Measurements from ENCODE around the gene RERE. TPM values are rescaled to one million over a fixed set of nuclear protein-coding genes. Genes with fewer than 3 reads are reported as not detected.

RERE gene
- total RNA-seq, 1 donor from 2014 or later = 88.5 TPM

DNA sequence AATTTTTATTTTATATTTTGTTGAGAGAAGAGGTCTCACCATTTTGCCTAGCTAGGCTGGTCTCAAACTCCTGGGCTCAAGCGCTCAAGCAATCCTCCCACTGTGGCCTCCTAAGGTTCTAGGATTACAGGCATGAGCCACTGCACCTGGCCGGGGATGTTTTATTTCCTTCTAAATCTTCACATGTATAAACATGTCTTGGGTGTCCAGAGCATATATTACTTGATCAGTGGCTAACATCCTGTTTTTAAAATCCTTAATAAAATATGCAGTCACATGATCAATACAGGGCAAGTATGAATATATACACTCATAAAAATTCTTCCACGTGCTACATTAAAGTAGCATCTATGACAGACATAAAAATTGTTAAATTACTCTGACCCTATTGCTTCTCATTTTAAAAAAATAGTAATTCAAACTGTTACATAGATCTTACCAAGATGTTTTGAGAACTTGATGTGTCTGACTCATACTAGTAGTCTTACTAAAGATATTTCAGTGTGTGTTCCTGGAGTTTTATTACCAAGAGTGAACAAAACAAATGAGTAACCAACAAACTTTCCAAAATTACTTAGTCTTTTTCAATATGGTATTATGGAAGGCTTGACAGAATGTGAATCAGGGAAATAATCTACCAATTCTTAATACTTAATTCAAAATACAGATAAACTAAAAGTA, 277.0 kb downstream of the RERE start:
- DNase-seq (no peak), ATAC-seq (no peak)
- no peaks in the 10 kb centered on the region for H3K27me3 ChIP-seq (ENCODE audit: low read depth)
- peaks cover 18% of the 10 kb centered on the region for H3K4me1 ChIP-seq
- peaks cover 16% of the 10 kb centered on the region for H3K36me3 ChIP-seq
- H3K9me3 ChIP-seq = no peaks in the 10 kb centered on the region
- intact Hi-C loops (cut with DNase I) = no loop called here
- TF ChIP-seq, protein P1, sequence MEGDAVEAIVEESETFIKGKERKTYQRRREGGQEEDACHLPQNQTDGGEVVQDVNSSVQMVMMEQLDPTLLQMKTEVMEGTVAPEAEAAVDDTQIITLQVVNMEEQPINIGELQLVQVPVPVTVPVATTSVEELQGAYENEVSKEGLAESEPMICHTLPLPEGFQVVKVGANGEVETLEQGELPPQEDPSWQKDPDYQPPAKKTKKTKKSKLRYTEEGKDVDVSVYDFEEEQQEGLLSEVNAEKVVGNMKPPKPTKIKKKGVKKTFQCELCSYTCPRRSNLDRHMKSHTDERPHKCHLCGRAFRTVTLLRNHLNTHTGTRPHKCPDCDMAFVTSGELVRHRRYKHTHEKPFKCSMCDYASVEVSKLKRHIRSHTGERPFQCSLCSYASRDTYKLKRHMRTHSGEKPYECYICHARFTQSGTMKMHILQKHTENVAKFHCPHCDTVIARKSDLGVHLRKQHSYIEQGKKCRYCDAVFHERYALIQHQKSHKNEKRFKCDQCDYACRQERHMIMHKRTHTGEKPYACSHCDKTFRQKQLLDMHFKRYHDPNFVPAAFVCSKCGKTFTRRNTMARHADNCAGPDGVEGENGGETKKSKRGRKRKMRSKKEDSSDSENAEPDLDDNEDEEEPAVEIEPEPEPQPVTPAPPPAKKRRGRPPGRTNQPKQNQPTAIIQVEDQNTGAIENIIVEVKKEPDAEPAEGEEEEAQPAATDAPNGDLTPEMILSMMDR (IDR thresholded peaks at IDR 0.05) = no peak
- no peak overlapping the region for H3K4me3 ChIP-seq
- no peak overlapping the region for H3K27ac ChIP-seq

DNA sequence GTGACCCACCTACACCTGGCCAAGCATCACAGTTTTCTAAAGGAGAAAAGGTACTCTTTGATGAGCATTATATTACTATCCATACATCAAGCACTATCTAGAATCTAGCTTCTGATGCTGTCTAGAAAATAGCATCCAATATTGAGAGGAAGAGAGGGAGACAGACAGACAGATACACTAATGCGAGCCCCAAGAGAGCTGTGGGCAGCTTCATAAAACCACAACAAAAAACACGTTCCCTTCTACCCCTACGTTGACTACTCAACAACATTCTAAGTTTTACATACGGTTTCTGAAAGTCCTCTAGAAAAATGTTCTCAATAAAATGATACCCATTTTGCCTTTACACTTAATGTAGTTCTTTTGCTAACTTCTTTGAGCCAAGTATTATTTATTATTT, 277.8 kb downstream of the RERE start:
- no peak for ATAC-seq
- H3K27me3 ChIP-seq (ENCODE audit: low read depth) = no peaks in the 10 kb centered on the region
- no peaks in the 10 kb centered on the region for H3K9me3 ChIP-seq
- H3K36me3 ChIP-seq = peaks cover 16% of the 10 kb centered on the region
- intact Hi-C loops (cut with DNase I) = no loop called here
- TF ChIP-seq, protein P1 (IDR thresholded peaks at IDR 0.05) = no peak
- H3K4me3 ChIP-seq = no peak overlapping the region
- peaks cover 18% of the 10 kb centered on the region for H3K4me1 ChIP-seq
- no peak overlapping the region for H3K27ac ChIP-seq
- DNase-seq = no peak

DNA sequence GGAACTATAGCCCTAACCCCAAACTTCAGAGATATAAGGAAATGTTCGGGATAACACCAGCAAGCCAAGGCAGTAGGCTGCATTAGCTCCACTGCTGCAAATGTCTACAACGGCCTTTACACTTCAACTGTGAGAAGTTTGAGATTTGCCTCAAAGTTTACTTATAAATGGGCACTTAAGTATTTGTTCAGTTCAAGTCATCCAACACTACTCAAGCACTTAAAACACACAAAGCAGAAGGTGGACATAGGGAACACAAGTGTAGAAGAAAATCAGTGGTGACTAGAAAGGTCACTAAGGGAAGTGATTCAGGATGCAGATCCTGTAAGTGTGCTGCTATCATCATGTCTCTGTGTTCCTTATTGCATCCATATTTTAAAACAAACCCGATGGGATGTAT, 278.9 kb downstream of the RERE start:
- intact Hi-C loops (cut with DNase I) = no loop called here
- TF ChIP-seq, protein P1 (IDR thresholded peaks at IDR 0.05) = no peak
- no peak for DNase-seq
- no peaks in the 10 kb centered on the region for H3K27me3 ChIP-seq (ENCODE audit: low read depth)
- no peak overlapping the region for H3K27ac ChIP-seq
- peaks cover 18% of the 10 kb centered on the region for H3K4me1 ChIP-seq
- peak; percentile 75 to 93 for ATAC-seq
- no peak overlapping the region for H3K4me3 ChIP-seq
- H3K9me3 ChIP-seq = no peaks in the 10 kb centered on the region
- peaks cover 16% of the 10 kb centered on the region for H3K36me3 ChIP-seq

DNA sequence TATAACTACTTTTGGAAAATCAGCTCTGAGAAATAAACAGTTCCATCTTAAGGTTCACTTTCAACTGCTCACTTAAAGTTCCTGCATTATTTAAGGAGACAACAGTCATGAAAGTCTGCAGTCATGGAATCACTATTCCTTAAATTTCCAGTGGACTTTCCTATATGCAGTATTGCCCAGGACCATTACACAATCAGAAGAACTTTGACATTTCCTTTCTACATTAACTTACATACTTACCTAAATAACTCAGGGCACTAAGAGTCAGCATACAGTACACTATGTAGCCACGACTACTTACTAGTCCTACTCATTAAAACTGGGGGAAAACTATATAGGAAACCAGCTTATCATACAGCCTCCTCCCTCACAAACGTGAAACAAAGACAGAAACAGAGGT, 279.4 kb downstream of the RERE start:
- Histone ChIP-seq H3K9me3 (no peaks in the 10 kb centered on the region), H3K27me3 (ENCODE audit: low read depth) (no peaks in the 10 kb centered on the region), H3K4me3 (no peak overlapping the region), H3K4me1 (peaks cover 18% of the 10 kb centered on the region), H3K27ac (no peak overlapping the region), H3K36me3 (peaks cover 16% of the 10 kb centered on the region)
- ATAC-seq (no peak), DNase-seq (no peak)
- intact Hi-C loops (cut with DNase I) = no loop called here
- TF ChIP-seq, protein P1 (IDR thresholded peaks at IDR 0.05) = no peak

DNA sequence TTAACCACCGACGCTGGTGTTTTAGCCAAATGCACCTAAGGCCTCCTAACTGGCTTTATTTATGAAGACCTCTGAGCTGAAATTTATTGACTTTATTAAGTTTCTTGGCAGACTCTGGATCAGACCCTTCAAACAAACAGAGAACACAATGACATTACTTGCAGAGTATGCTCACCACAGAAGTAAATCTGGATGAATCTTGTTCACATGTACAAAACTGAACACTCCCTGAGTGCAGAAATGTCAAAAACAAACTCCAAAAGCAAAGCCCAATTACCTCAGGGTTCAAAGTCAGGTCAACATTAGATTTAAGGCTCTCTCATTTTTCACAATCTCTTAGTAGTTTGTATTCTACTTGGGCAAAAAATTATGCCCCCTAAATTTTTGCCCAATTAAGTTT, 280.9 kb downstream of the RERE start:
- peaks cover 11% of the 10 kb centered on the region for H3K36me3 ChIP-seq
- peaks cover 18% of the 10 kb centered on the region for H3K4me1 ChIP-seq
- no peak for ATAC-seq
- intact Hi-C loops (cut with DNase I) = no loop called here
- TF ChIP-seq, protein P1 (IDR thresholded peaks at IDR 0.05) = no peak
- H3K27me3 ChIP-seq (ENCODE audit: low read depth) = no peaks in the 10 kb centered on the region
- H3K4me3 ChIP-seq = no peak overlapping the region
- no peaks in the 10 kb centered on the region for H3K9me3 ChIP-seq
- no peak overlapping the region for H3K27ac ChIP-seq
- no peak for DNase-seq

Data from lower lobe of right lung (tissue), 2 donors.